K562 (cell line): ENCODE measurements around the gene TRANK1. TPM values are rescaled to one million over a fixed set of nuclear protein-coding genes. Genes with fewer than 3 reads are reported as not detected.

ENCODE experiments used
- ATAC-seq: fragments of 200-7000 bp; cut with Tn5 transposase; 3 replicates; pipeline ENCODE4 v1.9.1; 2020; ENCODE audit warnings: moderate library complexity
- BruUV-seq: library from RNA; stranded (reverse); fragments of 400-500 nt; replicated peaks from 2 replicates; lab custom pipeline; 2021; lab: Mats Ljungman, UMichigan
- CTCF ChIA-PET: fragments of 300-600 bp; formaldehyde crosslinking; extraction: SDS; loops from one replicate; lab custom pipeline; 2021; ENCODE audit warnings: low intra/inter-chr PET ratio; lab: Yijun Ruan, JAX
- POLR2A ChIA-PET: fragments of 300-600, 350-650 bp; sonication (Branson Sonifier 250); formaldehyde crosslinking; extraction: SDS; loops from one replicate; lab custom pipeline; 2021; ENCODE audit warnings: antibody characterized with exemption, inconsistent platforms; lab: Yijun Ruan, JAX
- DNase-seq, 4 experiments: peaks; one replicate each; pipeline versions ENCODE4 v3.0.0 to v3.0.0-alpha.2; 2011 to 2018; ENCODE audit warnings: low spot score in 3 of 4, mixed read lengths in 3 of 4; ENCODE audit errors: extremely low read depth in 1 of 4
- FAIRE-seq: peaks from 2 replicates; lab custom pipeline; 2011; peaks lifted over from hg19 to GRCh38; lab: Jason Lieb, UNC
- H2AFZ ChIP-seq: 2 replicates; pipeline ENCODE4 v1.6.0; 2011; ENCODE audit warnings: low read depth, low read length, control low read depth, inconsistent platforms
- H3K27ac ChIP-seq: fragments of 200-600 bp; 3 replicates; pipeline ENCODE4 v1.8.0; 2011; ENCODE audit warnings: low read depth, mild to moderate bottlenecking, control low read depth, inconsistent platforms, low read length, moderate library complexity, mixed read lengths; ENCODE audit errors: extremely low read depth
- H3K27me3 ChIP-seq, 2 experiments: fragments of 300-600 bp in 1 of 2; 2 replicates in 1 of 2; 3 replicates in 1 of 2; pipeline versions ENCODE4 v1.6.0 to v1.8.0; 2011; ENCODE audit warnings: inconsistent platforms in 2 of 2, low read length in 2 of 2, mild to moderate bottlenecking in 1 of 2, mixed read lengths in 1 of 2, moderate library complexity in 1 of 2; ENCODE audit not compliant: control insufficient read depth in 2 of 2, insufficient read depth in 2 of 2
- H3K36me3 ChIP-seq: fragments of 300-600 bp; 3 replicates; pipeline ENCODE4 v1.8.0; 2011; ENCODE audit warnings: mild to moderate bottlenecking, low read length, inconsistent platforms; ENCODE audit not compliant: control insufficient read depth, insufficient read depth
- H3K4me1 ChIP-seq, 2 experiments: fragments of 200-600 bp in 1 of 2; replicated peaks in 1 of 2; 2 replicates in 1 of 2; 3 replicates in 1 of 2; pipeline versions ENCODE4 v1.5.1 to v1.8.0; 2011; ENCODE audit warnings: inconsistent platforms in 2 of 2, low read length in 2 of 2, mild to moderate bottlenecking in 1 of 2, mixed read lengths in 1 of 2, moderate library complexity in 1 of 2; ENCODE audit not compliant: control insufficient read depth in 2 of 2, insufficient read depth in 2 of 2
- H3K4me2 ChIP-seq: 2 replicates; pipeline ENCODE4 v1.6.1; 2011; ENCODE audit warnings: low read length, control low read depth, inconsistent platforms, mixed read lengths; ENCODE audit not compliant: insufficient read depth
- H3K4me3 ChIP-seq: fragments of 200-600 bp; sonication (generic), shearing (Covaris generic); 2 replicates; pipeline ENCODE4 v1.5.1; 2016; ENCODE audit warnings: control low read depth, inconsistent platforms
- H3K79me2 ChIP-seq: fragments of 200-600 bp; 3 replicates; pipeline ENCODE4 v1.8.0; 2011; ENCODE audit warnings: low read length, inconsistent platforms; ENCODE audit not compliant: control insufficient read depth, insufficient read depth
- H3K9ac ChIP-seq, 2 experiments: 2 replicates each; pipeline versions ENCODE4 v1.6.0 to v1.6.1; 2011; ENCODE audit warnings: low read depth in 2 of 2, low read length in 2 of 2, control low read depth in 1 of 2, inconsistent platforms in 1 of 2, mild to moderate bottlenecking in 1 of 2, mixed read lengths in 1 of 2; ENCODE audit not compliant: insufficient read depth in 1 of 2
- H3K9me1 ChIP-seq: one replicate; pipeline ENCODE4 v1.6.0; 2011; ENCODE audit warnings: inconsistent platforms, mild to moderate bottlenecking, low read length, moderate library complexity; ENCODE audit not compliant: control insufficient read depth, insufficient read depth
- H3K9me3 ChIP-seq: replicated peaks from 2 replicates; pipeline ENCODE4 v1.5.1; 2011; ENCODE audit warnings: low read depth, low read length, inconsistent platforms; ENCODE audit not compliant: control insufficient read depth, insufficient read depth
- H4K20me1 ChIP-seq: replicated peaks from 2 replicates; pipeline ENCODE4 v1.6.1; 2011; ENCODE audit warnings: low read length, inconsistent platforms, mixed read lengths; ENCODE audit not compliant: control insufficient read depth, insufficient read depth
- CCNT2 ChIP-seq: IDR thresholded peaks from 2 replicates; pipeline ENCODE4 v1.6.1; 2011; ENCODE audit warnings: borderline replicate concordance, low read depth, mild to moderate bottlenecking, moderate library complexity, mixed read lengths, low read length; ENCODE audit not compliant: insufficient read length; ENCODE audit errors: extremely low read depth
- EP300 ChIP-seq: IDR thresholded peaks from 2 replicates; pipeline ENCODE4 v1.6.1; 2012; ENCODE audit warnings: low read length, improper control_type of control experiment
- ILF3 ChIP-seq: fragments of 450-650 bp; IDR thresholded peaks from 2 replicates; pipeline ENCODE4 v1.6.1; 2018; ENCODE audit warnings: antibody characterized with exemption, mild to moderate bottlenecking, moderate library complexity, borderline replicate concordance
- MAZ ChIP-seq, 2 experiments: fragments of 450-650 bp in 1 of 2; sonication (generic) in 1 of 2; formaldehyde crosslinking; IDR thresholded peaks in 1 of 2; conservative IDR thresholded peaks in 1 of 2; 2 replicates each; pipeline versions ENCODE4 v1.4.0 to v1.5.0; 2020; ENCODE audit warnings: mild to moderate bottlenecking in 1 of 2, missing genetic modification reagents in 1 of 2
- NCOR1 ChIP-seq: fragments of 450-650 bp; IDR thresholded peaks from 2 replicates; pipeline ENCODE4 v1.6.1; 2016; ENCODE audit warnings: mild to moderate bottlenecking, moderate library complexity
- TAF9B ChIP-seq: fragments of 450-650 bp; IDR thresholded peaks from 2 replicates; pipeline ENCODE4 v1.6.1; 2018; ENCODE audit warnings: mild to moderate bottlenecking; ENCODE audit not compliant: partially characterized antibody
- WGBS: fragments of 100-300 bp; shearing (Covaris generic); methylation state at CpG from one replicate; pipeline ENCODE4 v1.1.6; 2016; ENCODE audit warnings: low coverage, mixed read lengths; ENCODE audit not compliant: insufficient coverage; ENCODE audit errors: missing lambda C conversion rate; 5-methylcytosine and 5-hydroxymethylcytosine counted together
- in situ Hi-C: fragments of 300-500 bp; cut with MboI; formaldehyde crosslinking; loops from 4 replicates; pipeline ENCODE4 v1.15.0; 2018; ENCODE audit warnings: inconsistent platforms, mixed read lengths
- intact Hi-C: fragments of 100-400 bp; cut with micrococcal nuclease; formaldehyde crosslinking; loops from 2 replicates; pipeline ENCODE4 v1.14.2; 2022
- polyA plus RNA-seq, 8 experiments: library from polyadenylated mRNA; depleted of rRNA in 4 of 8; stranded (reverse) in 5 of 8; unstranded in 3 of 8; fragments of >200 nt; fragmentation: Nextera tagmentation in 2 of 8; fragmentation: Illumina TruSeq in 1 of 8; extraction: Ambion mirVana in 2 of 8; extraction: Trizol in 1 of 8; gene quantifications; 2 replicates each; pipeline versions ENCODE4 v1.2.1 to v1.2.3, GENCODE V29; 2011 to 2014; ENCODE audit warnings: inconsistent platforms in 1 of 8, missing spikeins in 1 of 8
- total RNA-seq, 7 experiments: library from RNA; depleted of rRNA in 6 of 7; stranded (reverse); fragments of >200 nt in 6 of 7; fragmentation: Illumina TruSeq in 2 of 7; extraction: Trizol in 2 of 7; gene quantifications; 2 replicates each; pipeline versions ENCODE4 v1.2.1 to v1.2.3, GENCODE V29; 2011 to 2021; ENCODE audit warnings: low replicate concordance in 1 of 7
- TF ChIP-seq, protein P1 (sequence below): fragments of 200-800 bp; sonication (Bioruptor generic); IDR thresholded peaks from 2 replicates; pipeline ENCODE4 v1.6.1; 2017; ENCODE audit warnings: missing genetic modification characterization, missing compliant biosample characterization
- TF ChIP-seq, protein P2 (sequence below): sonication (generic); formaldehyde crosslinking; IDR thresholded peaks from 2 replicates; pipeline ENCODE4 v1.8.1; 2023; ENCODE audit warnings: mild to moderate bottlenecking, missing genetic modification reagents
- TF ChIP-seq, protein P3 (sequence below): sonication (generic); formaldehyde crosslinking; IDR thresholded peaks from 2 replicates; pipeline ENCODE4 v1.8.0; 2023; ENCODE audit warnings: mild to moderate bottlenecking, missing genetic modification reagents

The TRANK1 gene
- total and polyA plus RNA-seq, 9 of the 15 experiments (the other 6 are each of a cell fraction or from before 2014, with no cell fraction given) = 0.41 to 5.3 (median 2.1) TPM

DNA sequence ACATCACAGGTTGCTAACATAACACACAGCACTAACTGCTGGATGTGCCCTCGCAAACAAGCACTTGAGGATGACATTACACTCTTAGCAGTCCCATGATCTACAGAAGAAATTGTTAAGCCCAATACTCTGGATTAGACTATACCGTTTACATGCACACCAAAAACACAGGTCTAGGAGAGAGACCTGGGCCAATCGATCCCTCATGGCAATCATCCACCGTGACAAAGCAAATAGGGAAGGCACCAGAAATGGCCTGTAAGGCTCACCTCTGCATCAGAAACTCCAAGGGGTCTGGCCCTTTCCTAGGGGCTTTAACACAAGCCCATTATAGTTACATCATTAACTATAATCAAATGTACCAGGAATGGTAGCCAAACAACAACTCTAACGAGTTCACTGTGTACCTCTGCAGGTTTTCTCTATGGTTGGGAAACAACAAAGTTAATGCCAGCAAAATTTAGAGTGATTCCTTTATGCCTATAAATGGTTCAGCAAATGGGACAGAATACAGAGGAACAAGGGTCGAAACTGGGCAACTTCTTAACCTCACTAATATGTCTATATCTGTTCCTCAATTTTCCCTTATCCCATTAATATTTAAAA lies 18.5 kb downstream of the TRANK1 start:
- Histone ChIP-seq H3K79me2 (no peaks in the 10 kb centered on the region), H3K4me3 (no peak overlapping the region), H3K27ac (peak overlapping the region; percentile 13; the same call in 1 of the 3 replicates), H3K27me3 (no peaks in the 10 kb centered on the region), H3K4me2 (no peak overlapping the region), H3K9me3 (peaks cover 7% of the 10 kb centered on the region), H3K9me1 (no peaks in the 10 kb centered on the region), H3K9ac (no peak overlapping the region), H2AFZ (peak overlapping the region; percentile 73), H3K4me1 (peaks cover 15 to 40% of the 10 kb centered on the region in 2 experiments), H3K36me3 (no peaks in the 10 kb centered on the region), H4K20me1 (no peaks in the 10 kb centered on the region)
- no TSS peak for BruUV-seq
- no peak for DNase-seq
- ATAC-seq = no peak; the same call in 2 of the 3 replicates
- CTCF ChIA-PET = no interaction called here
- 54% methylated on average over 6 of the region's 6 CpGs for WGBS
- POLR2A ChIA-PET = interaction anchor here (1.1 kb wide), 1 partner anchor 10 kb away, joined by 3 read pairs; no protein-coding TSS in a partner anchor
- in situ Hi-C loops = no loop called here
- intact Hi-C loops = no loop called here
- no peak for FAIRE-seq
- TF ChIP-seq, protein P1, sequence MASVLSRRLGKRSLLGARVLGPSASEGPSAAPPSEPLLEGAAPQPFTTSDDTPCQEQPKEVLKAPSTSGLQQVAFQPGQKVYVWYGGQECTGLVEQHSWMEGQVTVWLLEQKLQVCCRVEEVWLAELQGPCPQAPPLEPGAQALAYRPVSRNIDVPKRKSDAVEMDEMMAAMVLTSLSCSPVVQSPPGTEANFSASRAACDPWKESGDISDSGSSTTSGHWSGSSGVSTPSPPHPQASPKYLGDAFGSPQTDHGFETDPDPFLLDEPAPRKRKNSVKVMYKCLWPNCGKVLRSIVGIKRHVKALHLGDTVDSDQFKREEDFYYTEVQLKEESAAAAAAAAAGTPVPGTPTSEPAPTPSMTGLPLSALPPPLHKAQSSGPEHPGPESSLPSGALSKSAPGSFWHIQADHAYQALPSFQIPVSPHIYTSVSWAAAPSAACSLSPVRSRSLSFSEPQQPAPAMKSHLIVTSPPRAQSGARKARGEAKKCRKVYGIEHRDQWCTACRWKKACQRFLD (CRISPR knock-in tag) = 0 out of 2 replicates have a peak, but pooled peaks have one; percentile 20
- TF ChIP-seq MAZ (CRISPR knock-in tag; conservative IDR thresholded peaks at IDR 0.05 in 1 of 2, IDR thresholded peaks at IDR 0.05 in 1 of 2) (no peak), ILF3 (no peak), CCNT2 (no peak), NCOR1 (no peak), TAF9B (no peak), EP300 (no peak)
- TF ChIP-seq, protein P2, sequence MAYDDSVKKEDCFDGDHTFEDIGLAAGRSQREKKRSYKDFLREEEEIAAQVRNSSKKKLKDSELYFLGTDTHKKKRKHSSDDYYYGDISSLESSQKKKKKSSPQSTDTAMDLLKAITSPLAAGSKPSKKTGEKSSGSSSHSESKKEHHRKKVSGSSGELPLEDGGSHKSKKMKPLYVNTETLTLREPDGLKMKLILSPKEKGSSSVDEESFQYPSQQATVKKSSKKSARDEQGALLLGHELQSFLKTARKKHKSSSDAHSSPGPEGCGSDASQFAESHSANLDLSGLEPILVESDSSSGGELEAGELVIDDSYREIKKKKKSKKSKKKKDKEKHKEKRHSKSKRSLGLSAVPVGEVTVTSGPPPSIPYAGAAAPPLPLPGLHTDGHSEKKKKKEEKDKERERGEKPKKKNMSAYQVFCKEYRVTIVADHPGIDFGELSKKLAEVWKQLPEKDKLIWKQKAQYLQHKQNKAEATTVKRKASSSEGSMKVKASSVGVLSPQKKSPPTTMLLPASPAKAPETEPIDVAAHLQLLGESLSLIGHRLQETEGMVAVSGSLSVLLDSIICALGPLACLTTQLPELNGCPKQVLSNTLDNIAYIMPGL (CRISPR knock-in tag) = no peak
- TF ChIP-seq, protein P3, sequence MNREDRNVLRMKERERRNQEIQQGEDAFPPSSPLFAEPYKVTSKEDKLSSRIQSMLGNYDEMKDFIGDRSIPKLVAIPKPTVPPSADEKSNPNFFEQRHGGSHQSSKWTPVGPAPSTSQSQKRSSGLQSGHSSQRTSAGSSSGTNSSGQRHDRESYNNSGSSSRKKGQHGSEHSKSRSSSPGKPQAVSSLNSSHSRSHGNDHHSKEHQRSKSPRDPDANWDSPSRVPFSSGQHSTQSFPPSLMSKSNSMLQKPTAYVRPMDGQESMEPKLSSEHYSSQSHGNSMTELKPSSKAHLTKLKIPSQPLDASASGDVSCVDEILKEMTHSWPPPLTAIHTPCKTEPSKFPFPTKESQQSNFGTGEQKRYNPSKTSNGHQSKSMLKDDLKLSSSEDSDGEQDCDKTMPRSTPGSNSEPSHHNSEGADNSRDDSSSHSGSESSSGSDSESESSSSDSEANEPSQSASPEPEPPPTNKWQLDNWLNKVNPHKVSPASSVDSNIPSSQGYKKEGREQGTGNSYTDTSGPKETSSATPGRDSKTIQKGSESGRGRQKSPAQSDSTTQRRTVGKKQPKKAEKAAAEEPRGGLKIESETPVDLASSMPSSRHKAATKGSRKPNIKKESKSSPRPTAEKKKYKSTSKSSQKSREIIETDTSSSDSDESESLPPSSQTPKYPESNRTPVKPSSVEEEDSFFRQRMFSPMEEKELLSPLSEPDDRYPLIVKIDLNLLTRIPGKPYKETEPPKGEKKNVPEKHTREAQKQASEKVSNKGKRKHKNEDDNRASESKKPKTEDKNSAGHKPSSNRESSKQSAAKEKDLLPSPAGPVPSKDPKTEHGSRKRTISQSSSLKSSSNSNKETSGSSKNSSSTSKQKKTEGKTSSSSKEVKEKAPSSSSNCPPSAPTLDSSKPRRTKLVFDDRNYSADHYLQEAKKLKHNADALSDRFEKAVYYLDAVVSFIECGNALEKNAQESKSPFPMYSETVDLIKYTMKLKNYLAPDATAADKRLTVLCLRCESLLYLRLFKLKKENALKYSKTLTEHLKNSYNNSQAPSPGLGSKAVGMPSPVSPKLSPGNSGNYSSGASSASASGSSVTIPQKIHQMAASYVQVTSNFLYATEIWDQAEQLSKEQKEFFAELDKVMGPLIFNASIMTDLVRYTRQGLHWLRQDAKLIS = no peak
